GM19035 (cell line): Measurements from ENCODE around the gene PORCN.
"Not testable (repeated sequence)": the region's sequence is repeated elsewhere in the genome, so short reads cannot be mapped to it uniquely, and the experiment has no call there.

Experiments used
- ATAC-seq: cut with Tn5 transposase; IDR thresholded peaks from one replicate; pipeline ENCODE4 v1.9.1; 2021; ENCODE audit not compliant: unreplicated experiment

PORCN gene

GRCh38 chrX:48538641-48539344 lies 30.0 kb downstream of the PORCN start:
- ATAC-seq, result no peak

GRCh38 chrX:48539345-48540027 lies 30.7 kb downstream of the PORCN start, which contains the start of gene TBC1D25:
TBC1D25 (plus strand) TSS chrX:48539714; CDS start chrX:48539798, 84 bp downstream.
- peak; percentile 83 for ATAC-seq

DNA sequence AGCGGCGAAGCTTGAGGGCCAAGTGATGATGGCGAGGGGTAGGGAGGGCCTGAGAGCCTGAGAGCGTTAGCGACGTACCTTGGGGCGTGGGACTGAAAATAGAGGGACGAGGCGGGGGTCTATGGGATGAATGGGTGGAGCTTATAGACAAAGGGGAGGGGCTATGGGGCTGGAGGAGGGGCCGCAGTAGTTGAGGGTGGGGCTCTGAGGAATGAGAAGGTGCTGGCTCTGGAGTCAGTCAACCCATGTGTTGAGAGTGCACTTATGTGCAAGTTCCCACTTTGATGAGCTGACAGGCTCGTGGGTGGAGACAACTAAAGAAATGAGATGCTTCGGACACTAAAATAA lies 31.2 kb downstream of the PORCN start:
- peak; percentile 39 for ATAC-seq

- no peak for ATAC-seq
Measured at GRCh38 chrX:48540480-48540879, 31.7 kb downstream of the PORCN start.

- no peak for ATAC-seq
Measured at GRCh38 chrX:48541140-48541814, 32.5 kb downstream of the PORCN start.

GRCh38 chrX:48548871-48549270 lies 40.1 kb downstream of the PORCN start:
- ATAC-seq, result no peak

- ATAC-seq, result not testable (repeated sequence)
Measured at GRCh38 chrX:48555731-48556325, 47.0 kb downstream of the PORCN start.

DNA sequence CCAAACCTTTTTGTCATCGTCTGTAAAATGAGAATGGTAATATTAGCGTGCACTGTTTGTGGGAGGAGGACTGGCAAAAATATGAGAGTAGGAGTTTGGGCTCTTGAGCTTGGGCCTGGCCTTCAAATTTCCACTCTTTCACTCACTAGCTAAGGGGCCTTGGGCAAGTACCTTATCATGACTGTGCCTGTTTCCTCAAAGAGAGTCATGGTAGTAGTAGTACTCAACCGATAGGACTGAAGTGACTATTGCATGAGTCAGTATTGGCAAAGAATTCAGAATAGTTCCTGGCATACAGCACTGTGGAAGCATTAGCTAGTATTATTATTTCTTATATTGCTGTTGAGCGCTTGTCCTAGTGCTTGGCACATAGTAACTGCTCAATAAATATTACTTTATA lies 49.5 kb downstream of the PORCN start:
- ATAC-seq, result no peak

DNA sequence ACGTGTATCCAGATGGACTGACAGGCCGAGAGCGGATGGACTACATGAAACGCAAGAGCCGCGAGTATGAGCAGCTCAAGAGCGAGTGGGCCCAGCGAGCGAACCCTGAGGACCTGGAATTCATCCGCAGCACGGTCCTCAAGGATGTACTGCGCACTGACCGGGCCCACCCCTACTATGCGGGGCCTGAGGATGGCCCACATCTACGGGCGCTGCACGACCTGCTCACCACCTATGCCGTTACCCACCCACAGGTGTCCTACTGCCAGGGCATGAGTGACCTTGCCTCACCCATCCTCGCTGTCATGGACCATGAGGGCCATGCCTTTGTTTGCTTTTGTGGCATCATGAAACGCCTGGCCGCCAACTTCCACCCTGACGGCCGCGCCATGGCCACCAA lies 50.8 kb downstream of the PORCN start:
- no peak for ATAC-seq

GRCh38 chrX:48560056-48560455 lies 51.3 kb downstream of the PORCN start:
- no peak for ATAC-seq

DNA sequence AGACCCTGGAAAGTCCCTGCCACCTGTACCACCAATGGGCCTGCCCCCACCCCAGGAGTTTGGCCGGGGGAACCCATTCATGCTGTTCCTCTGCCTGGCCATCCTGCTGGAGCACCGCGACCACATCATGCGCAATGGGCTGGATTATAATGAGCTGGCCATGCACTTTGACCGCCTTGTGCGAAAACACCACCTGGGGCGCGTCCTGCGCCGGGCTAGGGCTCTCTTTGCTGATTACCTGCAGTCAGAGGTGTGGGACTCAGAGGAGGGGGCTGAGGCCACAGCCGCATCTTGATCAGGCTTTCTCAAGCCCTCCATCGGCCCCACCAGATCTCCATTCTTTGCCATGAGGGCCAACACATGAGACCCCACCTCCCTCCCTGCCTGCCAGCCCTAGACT lies 51.9 kb downstream of the PORCN start:
- ATAC-seq, result no peak

GRCh38 chrX:48569958-48570357 lies 61.2 kb downstream of the PORCN start:
- no peak for ATAC-seq
